ENCODE results near the gene UBE3B. TPM values are rescaled to one million over a fixed set of nuclear protein-coding genes. Genes with fewer than 3 reads are reported as not detected.
A peak's percentile ranks its signal among the peaks of the same experiment; 100 is the strongest.

UBE3B gene
- total RNA-seq, 1 experiment from 2014 or later: 29.3 TPM

DNA sequence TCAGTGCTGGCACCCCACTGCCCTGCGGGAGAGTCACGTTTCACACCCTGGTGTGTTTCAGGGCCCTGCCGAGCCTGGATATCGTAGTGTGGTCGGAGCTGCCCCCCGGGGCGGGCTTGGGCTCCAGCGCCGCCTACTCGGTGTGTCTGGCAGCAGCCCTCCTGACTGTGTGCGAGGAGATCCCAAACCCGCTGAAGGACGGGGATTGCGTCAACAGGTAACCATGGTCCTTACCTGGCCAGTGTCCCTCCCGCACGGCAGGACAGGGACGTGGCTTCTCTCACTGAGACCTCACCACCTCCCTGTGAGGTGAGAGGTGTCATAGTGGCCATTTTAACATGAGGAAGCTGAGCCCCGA is 103.9 kb downstream of the UBE3B start (continued):
- TF ChIP-seq, protein P1, sequence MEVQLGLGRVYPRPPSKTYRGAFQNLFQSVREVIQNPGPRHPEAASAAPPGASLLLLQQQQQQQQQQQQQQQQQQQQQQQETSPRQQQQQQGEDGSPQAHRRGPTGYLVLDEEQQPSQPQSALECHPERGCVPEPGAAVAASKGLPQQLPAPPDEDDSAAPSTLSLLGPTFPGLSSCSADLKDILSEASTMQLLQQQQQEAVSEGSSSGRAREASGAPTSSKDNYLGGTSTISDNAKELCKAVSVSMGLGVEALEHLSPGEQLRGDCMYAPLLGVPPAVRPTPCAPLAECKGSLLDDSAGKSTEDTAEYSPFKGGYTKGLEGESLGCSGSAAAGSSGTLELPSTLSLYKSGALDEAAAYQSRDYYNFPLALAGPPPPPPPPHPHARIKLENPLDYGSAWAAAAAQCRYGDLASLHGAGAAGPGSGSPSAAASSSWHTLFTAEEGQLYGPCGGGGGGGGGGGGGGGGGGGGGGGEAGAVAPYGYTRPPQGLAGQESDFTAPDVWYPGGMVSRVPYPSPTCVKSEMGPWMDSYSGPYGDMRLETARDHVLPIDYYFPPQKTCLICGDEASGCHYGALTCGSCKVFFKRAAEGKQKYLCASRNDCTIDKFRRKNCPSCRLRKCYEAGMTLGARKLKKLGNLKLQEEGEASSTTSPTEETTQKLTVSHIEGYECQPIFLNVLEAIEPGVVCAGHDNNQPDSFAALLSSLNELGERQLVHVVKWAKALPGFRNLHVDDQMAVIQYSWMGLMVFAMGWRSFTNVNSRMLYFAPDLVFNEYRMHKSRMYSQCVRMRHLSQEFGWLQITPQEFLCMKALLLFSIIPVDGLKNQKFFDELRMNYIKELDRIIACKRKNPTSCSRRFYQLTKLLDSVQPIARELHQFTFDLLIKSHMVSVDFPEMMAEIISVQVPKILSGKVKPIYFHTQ (CRISPR knock-in tag; IDR thresholded peaks at IDR 0.05): no peak
- no peak for TF ChIP-seq NR1H2 (CRISPR knock-in tag; IDR thresholded peaks at IDR 0.05)
- no peak for TF ChIP-seq JAZF1 (CRISPR knock-in tag; IDR thresholded peaks at IDR 0.05)

DNA sequence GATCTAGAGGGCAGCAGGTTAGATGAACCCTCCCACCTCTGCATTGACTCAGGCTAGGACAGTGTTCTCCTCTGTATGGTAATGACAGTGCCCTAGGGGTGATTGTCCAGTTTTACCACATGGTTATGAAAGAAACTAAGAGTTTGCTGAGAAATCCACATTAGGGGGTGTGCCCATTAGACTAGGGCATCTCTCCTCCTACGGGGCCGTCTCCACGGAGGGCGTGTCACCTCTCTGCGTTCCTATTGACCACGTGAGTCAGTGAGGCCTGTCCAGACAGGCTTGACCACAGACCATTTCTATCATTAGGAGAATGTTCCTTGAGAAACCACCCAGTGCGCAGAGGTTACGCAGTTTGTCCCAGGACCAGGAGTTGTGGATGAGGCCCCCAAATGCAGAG is 104.4 kb downstream of the UBE3B start:
- Mint-ChIP-seq H3K27me3 (ENCODE audit: low read depth) (no peaks in the 10 kb centered on the region), H3K27ac (no peak overlapping the region; the same call in 1 of the 2 replicates), H3K9me3 (no peaks in the 10 kb centered on the region), H3K4me3 (no peak overlapping the region), H3K4me1 (no peaks in the 10 kb centered on the region), H3K36me3 (peaks cover 46% of the 10 kb centered on the region)
- CTCF ChIA-PET: interaction anchor here (1.6 kb wide), 2 partner anchors 16 kb away, joined by 5 read pairs; no protein-coding TSS in a partner anchor
- ATAC-seq (no peak), DNase-seq (ENCODE audit: low spot score) (no peak)
- TF ChIP-seq, protein P2, sequence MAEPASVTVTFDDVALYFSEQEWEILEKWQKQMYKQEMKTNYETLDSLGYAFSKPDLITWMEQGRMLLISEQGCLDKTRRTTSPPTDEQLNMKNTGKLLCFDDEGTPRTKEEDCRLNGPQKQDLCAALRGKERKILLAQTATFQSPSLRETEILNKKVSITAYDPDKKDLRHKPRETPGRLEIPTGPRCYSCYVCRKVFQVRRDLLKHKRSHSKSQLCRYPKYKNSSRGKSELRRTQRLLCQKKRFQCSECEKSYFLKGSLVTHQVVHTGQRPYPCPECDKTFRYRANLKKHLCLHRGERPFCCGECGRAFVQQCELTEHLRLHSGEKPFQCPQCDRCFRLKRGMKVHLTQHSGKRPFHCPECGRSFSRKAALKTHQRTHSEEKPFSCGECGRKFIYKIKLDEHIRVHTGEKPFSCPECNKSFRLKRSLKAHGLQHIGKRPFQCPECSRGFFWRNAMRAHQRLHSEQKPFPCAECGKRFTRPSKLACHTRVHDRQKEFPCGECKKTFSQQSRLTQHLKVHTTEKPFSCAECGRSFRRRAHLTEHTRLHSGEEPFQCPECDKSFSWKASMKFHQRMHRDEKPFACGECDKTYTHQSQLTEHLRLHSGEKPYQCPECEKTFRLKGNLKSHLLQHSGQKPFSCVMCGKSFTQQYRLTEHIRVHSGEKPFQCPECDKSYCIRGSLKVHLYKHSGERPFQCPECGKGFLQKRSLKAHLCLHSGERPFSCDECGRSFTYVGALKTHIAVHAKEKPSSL (CRISPR knock-in tag; conservative IDR thresholded peaks at IDR 0.05): no peak
- no peak for TF ChIP-seq TP53 (CRISPR knock-in tag; IDR thresholded peaks at IDR 0.05)
- no peak for TF ChIP-seq JAZF1 (CRISPR knock-in tag; IDR thresholded peaks at IDR 0.05)
- TF ChIP-seq, protein P3, sequence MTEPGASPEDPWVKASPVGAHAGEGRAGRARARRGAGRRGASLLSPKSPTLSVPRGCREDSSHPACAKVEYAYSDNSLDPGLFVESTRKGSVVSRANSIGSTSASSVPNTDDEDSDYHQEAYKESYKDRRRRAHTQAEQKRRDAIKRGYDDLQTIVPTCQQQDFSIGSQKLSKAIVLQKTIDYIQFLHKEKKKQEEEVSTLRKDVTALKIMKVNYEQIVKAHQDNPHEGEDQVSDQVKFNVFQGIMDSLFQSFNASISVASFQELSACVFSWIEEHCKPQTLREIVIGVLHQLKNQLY (CRISPR knock-in tag; IDR thresholded peaks at IDR 0.05): no peak
- TF ChIP-seq FOXJ3 (CRISPR knock-in tag; IDR thresholded peaks at IDR 0.05; ENCODE audit: borderline replicate concordance): no peak
- POLR2A ChIA-PET: no interaction called here

DNA sequence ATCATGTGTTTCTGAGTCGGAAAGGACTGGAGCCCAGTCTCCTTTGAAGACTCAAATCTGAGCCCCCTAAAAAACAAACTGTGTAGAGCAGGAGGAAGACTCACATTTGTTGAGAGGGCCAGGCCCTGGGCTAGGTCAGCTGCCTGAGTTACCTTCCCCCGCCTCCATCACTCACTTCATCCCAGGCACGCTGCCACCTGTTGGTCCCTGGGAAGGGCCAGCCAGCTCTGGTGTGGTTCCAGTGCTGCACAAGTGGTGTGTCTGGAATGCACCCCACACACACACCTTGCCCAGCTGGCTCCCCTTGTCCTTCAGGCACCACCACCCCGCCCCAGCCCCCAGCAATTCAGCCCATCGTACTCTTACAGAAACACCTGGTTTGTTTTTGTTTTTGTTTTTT is 105.2 kb downstream of the UBE3B start:
- ATAC-seq (peak; percentile 85), DNase-seq (ENCODE audit: low spot score) (peak; percentile 45)
- H3K27ac Mint-ChIP-seq: peak overlapping the region; percentile 78; the same call in 1 of the 2 replicates
- H3K36me3 Mint-ChIP-seq: peaks cover 41% of the 10 kb centered on the region
- no peaks in the 10 kb centered on the region for H3K27me3 Mint-ChIP-seq (ENCODE audit: low read depth)
- ChIA-PET POLR2A (no interaction called here), CTCF (interaction anchor here (1.1 to 1.6 kb wide), 4 partner anchors 10 to 64 kb away, joined by 3 to 5 read pairs (median 4); partner anchors contain the start of gene MMAB)
- H3K4me3 Mint-ChIP-seq: no peak overlapping the region
- no peaks in the 10 kb centered on the region for H3K4me1 Mint-ChIP-seq
- H3K9me3 Mint-ChIP-seq: no peaks in the 10 kb centered on the region
- TF ChIP-seq ZNF423 (CRISPR knock-in tag; IDR thresholded peaks at IDR 0.05) (no peak), FOXP1 (CRISPR knock-in tag; IDR thresholded peaks at IDR 0.05; ENCODE audit: borderline replicate concordance) (no peak), ESRRA (CRISPR knock-in tag; IDR thresholded peaks at IDR 0.05; ENCODE audit: borderline replicate concordance) (no peak), GRHL2 (CRISPR knock-in tag; IDR thresholded peaks at IDR 0.05; ENCODE audit: insufficient replicate concordance, severe bottlenecking) (no peak), ZNF232 (CRISPR knock-in tag; IDR thresholded peaks at IDR 0.05) (no peak), HMGA2 (CRISPR knock-in tag; IDR thresholded peaks at IDR 0.05) (no peak)
- TF ChIP-seq, protein P3 (CRISPR knock-in tag; IDR thresholded peaks at IDR 0.05): no peak
- TF ChIP-seq, protein P4, sequence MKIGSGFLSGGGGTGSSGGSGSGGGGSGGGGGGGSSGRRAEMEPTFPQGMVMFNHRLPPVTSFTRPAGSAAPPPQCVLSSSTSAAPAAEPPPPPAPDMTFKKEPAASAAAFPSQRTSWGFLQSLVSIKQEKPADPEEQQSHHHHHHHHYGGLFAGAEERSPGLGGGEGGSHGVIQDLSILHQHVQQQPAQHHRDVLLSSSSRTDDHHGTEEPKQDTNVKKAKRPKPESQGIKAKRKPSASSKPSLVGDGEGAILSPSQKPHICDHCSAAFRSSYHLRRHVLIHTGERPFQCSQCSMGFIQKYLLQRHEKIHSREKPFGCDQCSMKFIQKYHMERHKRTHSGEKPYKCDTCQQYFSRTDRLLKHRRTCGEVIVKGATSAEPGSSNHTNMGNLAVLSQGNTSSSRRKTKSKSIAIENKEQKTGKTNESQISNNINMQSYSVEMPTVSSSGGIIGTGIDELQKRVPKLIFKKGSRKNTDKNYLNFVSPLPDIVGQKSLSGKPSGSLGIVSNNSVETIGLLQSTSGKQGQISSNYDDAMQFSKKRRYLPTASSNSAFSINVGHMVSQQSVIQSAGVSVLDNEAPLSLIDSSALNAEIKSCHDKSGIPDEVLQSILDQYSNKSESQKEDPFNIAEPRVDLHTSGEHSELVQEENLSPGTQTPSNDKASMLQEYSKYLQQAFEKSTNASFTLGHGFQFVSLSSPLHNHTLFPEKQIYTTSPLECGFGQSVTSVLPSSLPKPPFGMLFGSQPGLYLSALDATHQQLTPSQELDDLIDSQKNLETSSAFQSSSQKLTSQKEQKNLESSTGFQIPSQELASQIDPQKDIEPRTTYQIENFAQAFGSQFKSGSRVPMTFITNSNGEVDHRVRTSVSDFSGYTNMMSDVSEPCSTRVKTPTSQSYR (CRISPR knock-in tag; IDR thresholded peaks at IDR 0.05): no peak
- TF ChIP-seq, protein P5, sequence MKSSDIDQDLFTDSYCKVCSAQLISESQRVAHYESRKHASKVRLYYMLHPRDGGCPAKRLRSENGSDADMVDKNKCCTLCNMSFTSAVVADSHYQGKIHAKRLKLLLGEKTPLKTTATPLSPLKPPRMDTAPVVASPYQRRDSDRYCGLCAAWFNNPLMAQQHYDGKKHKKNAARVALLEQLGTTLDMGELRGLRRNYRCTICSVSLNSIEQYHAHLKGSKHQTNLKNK (CRISPR knock-in tag; IDR thresholded peaks at IDR 0.05): no peak
- TF ChIP-seq, protein P6, sequence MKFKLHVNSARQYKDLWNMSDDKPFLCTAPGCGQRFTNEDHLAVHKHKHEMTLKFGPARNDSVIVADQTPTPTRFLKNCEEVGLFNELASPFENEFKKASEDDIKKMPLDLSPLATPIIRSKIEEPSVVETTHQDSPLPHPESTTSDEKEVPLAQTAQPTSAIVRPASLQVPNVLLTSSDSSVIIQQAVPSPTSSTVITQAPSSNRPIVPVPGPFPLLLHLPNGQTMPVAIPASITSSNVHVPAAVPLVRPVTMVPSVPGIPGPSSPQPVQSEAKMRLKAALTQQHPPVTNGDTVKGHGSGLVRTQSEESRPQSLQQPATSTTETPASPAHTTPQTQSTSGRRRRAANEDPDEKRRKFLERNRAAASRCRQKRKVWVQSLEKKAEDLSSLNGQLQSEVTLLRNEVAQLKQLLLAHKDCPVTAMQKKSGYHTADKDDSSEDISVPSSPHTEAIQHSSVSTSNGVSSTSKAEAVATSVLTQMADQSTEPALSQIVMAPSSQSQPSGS (CRISPR knock-in tag; IDR thresholded peaks at IDR 0.05; ENCODE audit: borderline replicate concordance, low read depth): no peak
